ENCODE results near the gene SPINK1.

- TF ChIP-seq SMARCA5 (IDR thresholded peaks at IDR 0.05), result no peak
- TF ChIP-seq SMARCA4 (IDR thresholded peaks at IDR 0.05), result no peak
- TF ChIP-seq, protein P1, sequence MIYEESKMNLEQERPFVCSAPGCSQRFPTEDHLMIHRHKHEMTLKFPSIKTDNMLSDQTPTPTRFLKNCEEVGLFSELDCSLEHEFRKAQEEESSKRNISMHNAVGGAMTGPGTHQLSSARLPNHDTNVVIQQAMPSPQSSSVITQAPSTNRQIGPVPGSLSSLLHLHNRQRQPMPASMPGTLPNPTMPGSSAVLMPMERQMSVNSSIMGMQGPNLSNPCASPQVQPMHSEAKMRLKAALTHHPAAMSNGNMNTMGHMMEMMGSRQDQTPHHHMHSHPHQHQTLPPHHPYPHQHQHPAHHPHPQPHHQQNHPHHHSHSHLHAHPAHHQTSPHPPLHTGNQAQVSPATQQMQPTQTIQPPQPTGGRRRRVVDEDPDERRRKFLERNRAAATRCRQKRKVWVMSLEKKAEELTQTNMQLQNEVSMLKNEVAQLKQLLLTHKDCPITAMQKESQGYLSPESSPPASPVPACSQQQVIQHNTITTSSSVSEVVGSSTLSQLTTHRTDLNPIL (CRISPR knock-in tag; IDR thresholded peaks at IDR 0.05), result no peak
- TF ChIP-seq, protein P2, sequence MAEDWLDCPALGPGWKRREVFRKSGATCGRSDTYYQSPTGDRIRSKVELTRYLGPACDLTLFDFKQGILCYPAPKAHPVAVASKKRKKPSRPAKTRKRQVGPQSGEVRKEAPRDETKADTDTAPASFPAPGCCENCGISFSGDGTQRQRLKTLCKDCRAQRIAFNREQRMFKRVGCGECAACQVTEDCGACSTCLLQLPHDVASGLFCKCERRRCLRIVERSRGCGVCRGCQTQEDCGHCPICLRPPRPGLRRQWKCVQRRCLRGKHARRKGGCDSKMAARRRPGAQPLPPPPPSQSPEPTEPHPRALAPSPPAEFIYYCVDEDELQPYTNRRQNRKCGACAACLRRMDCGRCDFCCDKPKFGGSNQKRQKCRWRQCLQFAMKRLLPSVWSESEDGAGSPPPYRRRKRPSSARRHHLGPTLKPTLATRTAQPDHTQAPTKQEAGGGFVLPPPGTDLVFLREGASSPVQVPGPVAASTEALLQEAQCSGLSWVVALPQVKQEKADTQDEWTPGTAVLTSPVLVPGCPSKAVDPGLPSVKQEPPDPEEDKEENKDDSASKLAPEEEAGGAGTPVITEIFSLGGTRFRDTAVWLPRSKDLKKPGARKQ (CRISPR knock-in tag; IDR thresholded peaks at IDR 0.05), result no peak
- TF ChIP-seq MCM2 (IDR thresholded peaks at IDR 0.05; ENCODE audit: low read depth), result no peak
- no peak for TF ChIP-seq PURB (CRISPR knock-in tag; IDR thresholded peaks at IDR 0.05; ENCODE audit: low read depth)
- TF ChIP-seq, protein P3, sequence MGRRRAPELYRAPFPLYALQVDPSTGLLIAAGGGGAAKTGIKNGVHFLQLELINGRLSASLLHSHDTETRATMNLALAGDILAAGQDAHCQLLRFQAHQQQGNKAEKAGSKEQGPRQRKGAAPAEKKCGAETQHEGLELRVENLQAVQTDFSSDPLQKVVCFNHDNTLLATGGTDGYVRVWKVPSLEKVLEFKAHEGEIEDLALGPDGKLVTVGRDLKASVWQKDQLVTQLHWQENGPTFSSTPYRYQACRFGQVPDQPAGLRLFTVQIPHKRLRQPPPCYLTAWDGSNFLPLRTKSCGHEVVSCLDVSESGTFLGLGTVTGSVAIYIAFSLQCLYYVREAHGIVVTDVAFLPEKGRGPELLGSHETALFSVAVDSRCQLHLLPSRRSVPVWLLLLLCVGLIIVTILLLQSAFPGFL (CRISPR knock-in tag; IDR thresholded peaks at IDR 0.05), result no peak
Observed at GRCh38 chr5:147852365-147852764, 20.9 kb upstream of the SPINK1 start.

Data from K562 (cell line).